ENCODE results near the gene NAV2.
"Not testable (repeated sequence)": the region's sequence is repeated elsewhere in the genome, so short reads cannot be mapped to it uniquely, and the experiment has no call there.

NAV2 gene

GRCh38 chr11:20075627-20076026 is 363.0 kb downstream of the NAV2 start:
- no peak overlapping the region for H3K4me3 ChIP-seq (ENCODE audit: low read length)
- TF ChIP-seq CTCF (conservative IDR thresholded peaks at IDR 0.05; ENCODE audit: low read depth, low read length), result no peak
- DNase-seq (ENCODE audit: low read depth), result no peak

- H3K4me3 ChIP-seq (ENCODE audit: low read length), result no peak overlapping the region
- TF ChIP-seq CTCF (conservative IDR thresholded peaks at IDR 0.05; ENCODE audit: low read depth, low read length), result no peak
- DNase-seq (ENCODE audit: low read depth), result no peak
Observed at GRCh38 chr11:20078846-20079245, 366.2 kb downstream of the NAV2 start.

GRCh38 chr11:20080032-20080685 is 367.5 kb downstream of the NAV2 start:
- H3K4me3 ChIP-seq (ENCODE audit: low read length), result no peak overlapping the region
- no peak for TF ChIP-seq CTCF (conservative IDR thresholded peaks at IDR 0.05; ENCODE audit: low read depth, low read length)
- no peak for DNase-seq (ENCODE audit: low read depth)

DNA sequence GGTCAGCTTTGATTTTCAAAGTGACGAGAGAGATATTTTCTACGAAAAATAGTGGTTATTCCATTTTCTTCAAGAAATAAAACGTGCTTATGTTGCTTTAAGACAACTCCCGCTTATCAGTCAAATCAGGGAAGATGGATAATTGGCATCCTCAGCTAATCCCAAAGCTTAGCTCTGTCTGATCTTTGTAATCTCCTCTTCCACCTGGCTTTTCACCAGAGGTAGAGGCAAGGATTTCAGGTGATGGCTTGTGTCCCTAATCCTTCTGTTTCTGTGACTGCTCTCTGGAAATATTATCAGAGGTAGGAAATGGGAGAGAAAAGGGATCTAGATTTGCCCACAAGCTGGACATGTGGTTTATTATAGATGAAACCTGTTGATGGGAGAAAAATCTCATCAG is 368.7 kb downstream of the NAV2 start:
- no peak for TF ChIP-seq CTCF (conservative IDR thresholded peaks at IDR 0.05; ENCODE audit: low read depth, low read length)
- no peak overlapping the region for H3K4me3 ChIP-seq (ENCODE audit: low read length)
- no peak for DNase-seq (ENCODE audit: low read depth)

- not testable (repeated sequence) for H3K4me3 ChIP-seq (ENCODE audit: low read length); DNase-seq (ENCODE audit: low read depth)
Observed at GRCh38 chr11:20083877-20084276, 371.2 kb downstream of the NAV2 start.

- peak; percentile 14 for TF ChIP-seq CTCF (conservative IDR thresholded peaks at IDR 0.05; ENCODE audit: low read depth, low read length)
- DNase-seq (ENCODE audit: low read depth), result no peak
- no peak overlapping the region for H3K4me3 ChIP-seq (ENCODE audit: low read length)
Observed at GRCh38 chr11:20084921-20085814, 372.5 kb downstream of the NAV2 start.

DNA sequence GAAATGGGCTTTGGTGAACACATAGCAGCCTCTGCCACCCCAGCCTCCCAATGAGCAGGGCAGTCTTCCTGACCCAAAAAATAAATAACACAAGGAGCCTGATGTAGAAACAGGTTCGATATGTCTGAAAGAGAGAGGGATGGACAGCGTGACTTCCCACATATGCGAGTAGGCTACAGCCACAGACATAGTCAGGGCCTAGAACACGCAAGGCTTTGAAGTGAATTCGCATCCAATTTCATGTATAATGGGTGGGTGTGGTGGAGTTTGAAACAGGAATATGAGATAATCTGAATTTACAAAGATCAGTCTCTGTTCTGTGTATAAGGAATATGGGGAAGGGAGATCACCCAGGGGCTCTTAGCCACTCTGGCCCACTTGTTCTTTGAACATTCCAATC is 373.3 kb downstream of the NAV2 start:
- H3K4me3 ChIP-seq (ENCODE audit: low read length), result no peak overlapping the region
- no peak for DNase-seq (ENCODE audit: low read depth)
- TF ChIP-seq CTCF (conservative IDR thresholded peaks at IDR 0.05; ENCODE audit: low read depth, low read length), result no peak
